ENCODE data around the gene SERPINA7. TPM values are rescaled to one million over a fixed set of nuclear protein-coding genes. Genes with fewer than 3 reads are reported as not detected.

Gene SERPINA7
- total RNA-seq, 1 donor from 2014 or later = not detected

Other genes with a start within 250 kb of the SERPINA7 start
- not detected in 2 replicates for gene NRK, start 216.2 kb downstream of the SERPINA7 start, total RNA-seq
- not detected in 2 replicates for gene PWWP3B, start 129.6 kb upstream of the SERPINA7 start, total RNA-seq